Fibroblast of gingiva (primary cell): Measurements from ENCODE around the gene ZNG1A.
A peak's percentile ranks its signal among the peaks of the same experiment; 100 is the strongest.
"Not testable (repeated sequence)": the region's sequence is repeated elsewhere in the genome, so short reads cannot be mapped to it uniquely, and the experiment has no call there.

Source experiments
- DNase-seq: peaks from one replicate; pipeline ENCODE4 v3.0.0-alpha.2; 2011; ENCODE audit warnings: low read depth

Gene ZNG1A

DNA sequence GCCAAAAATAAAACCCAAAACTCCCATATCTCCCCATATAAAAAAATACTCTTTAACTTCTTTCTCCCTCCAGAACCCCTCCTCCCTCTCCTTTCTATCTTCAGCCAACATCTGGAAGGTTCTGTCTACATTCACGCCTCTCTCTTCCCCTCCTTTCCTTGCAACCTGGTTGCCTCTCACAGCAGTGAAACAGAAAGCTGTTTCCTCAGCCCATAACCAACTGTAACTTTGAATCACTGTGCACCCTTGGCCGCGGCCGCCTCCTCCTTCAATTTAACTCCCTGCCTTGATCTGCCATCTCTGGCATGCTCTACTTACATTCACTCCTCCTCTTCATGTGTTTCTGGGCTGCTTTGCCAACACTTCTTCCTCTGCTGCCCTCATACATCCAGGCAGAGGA, 83.9 kb downstream of the ZNG1A start:
- DNase-seq: not testable (repeated sequence)

DNA sequence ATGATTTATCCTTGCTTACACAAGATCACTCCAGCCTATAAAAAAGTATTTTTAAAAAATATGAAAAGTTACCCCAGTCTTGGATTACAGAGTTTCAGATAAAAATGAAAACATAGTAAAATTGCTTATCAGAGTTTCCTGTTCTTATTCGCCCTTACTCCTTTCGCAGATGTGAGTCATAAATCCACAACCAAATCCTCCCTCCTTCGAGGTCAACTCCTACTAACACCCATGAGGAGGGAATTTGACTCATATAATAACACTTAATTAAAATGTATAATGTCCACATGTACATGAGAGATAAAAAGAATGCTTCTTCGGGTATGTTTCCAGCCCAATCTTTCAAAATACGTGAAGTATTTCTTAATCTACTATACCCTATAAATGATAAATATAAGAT, 84.5 kb downstream of the ZNG1A start:
- DNase-seq: not testable (repeated sequence)

DNA sequence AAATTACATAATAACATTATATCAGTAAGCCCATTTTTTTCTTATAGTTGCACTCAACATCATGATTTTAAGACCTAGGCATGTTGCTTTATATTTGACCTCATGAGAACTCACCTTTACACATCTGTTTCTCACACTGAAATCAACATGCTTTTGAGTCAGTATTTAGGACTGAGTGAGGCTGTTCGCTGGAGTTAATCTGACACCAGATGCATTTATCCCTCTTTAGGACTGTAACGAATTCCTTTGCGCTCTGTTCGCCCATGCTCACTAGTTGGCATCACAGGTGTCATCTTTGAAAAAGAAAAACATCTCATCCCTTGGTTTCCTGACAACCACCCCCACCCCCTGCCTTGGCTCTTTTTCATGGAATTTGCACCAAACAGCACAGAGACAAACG, 84.9 kb downstream of the ZNG1A start:
- not testable (repeated sequence) for DNase-seq

DNA sequence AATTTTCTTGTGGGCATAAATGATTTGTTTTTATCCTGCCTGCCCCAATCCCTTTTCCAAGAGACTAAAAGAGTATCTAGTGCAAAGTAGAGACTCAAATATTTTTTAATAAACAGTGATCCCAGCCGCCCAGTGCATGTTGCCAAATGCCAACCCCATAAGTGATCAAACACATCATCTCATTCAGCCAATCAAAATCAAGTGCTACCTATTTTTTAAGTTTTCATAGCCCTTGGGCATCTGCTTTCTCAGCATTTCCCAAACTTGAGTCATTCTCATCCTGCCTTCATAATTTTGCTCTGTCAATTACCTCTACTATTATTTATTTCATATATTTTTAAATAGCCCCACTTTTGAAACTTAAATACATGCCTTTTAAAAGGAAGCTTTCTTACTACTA, 88.0 kb downstream of the ZNG1A start:
- not testable (repeated sequence) for DNase-seq

DNA sequence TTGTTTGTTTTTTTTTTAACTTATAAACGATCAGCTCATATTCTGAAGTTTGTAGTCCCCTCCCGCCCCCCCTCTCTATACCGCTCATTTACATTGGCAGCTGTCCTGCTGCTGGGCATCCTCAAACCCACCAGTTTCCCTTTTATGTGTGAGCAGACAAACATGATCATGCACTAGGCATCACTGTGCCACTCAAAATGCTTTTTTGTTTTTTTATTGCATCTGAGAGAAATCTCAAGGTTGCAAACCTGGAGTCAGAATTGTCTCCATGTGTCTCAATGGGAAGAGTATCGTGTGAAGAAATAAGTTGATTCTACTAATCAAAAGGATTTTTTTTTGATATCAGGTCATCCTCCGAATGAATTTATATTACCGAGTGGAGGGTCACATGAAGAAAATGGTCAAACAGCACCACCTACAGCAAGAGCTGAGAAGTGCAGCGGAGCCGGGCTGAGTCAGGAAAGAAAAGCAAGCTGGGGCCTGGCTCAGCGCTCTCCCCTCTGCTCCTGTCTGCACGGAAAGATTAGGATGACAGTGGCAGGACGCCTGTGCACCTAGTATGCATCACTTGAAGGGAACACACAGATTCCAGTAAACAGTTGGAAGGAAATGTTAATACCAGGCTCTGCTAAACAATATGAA, 90.3 kb downstream of the ZNG1A start:
- not testable (repeated sequence) for DNase-seq

DNA sequence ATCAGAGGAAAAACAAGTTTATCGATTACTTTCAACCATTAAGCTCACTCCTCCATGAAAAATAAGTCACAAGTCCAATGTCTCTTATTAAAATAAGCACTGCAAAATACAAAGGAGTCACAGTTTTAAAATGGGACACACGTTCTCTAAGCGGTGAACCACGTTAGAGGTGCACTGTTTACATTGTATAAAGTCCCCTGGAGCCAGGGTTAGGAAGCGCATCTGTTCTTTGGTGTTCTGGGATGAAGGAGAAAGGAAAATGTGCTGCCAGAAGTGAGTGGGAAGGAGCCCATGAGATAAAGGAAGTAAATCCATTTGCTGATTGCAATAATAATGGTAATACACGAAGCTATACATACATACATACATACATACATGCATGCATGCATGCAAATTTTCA, 91.0 kb downstream of the ZNG1A start:
- DNase-seq: not testable (repeated sequence)

DNA sequence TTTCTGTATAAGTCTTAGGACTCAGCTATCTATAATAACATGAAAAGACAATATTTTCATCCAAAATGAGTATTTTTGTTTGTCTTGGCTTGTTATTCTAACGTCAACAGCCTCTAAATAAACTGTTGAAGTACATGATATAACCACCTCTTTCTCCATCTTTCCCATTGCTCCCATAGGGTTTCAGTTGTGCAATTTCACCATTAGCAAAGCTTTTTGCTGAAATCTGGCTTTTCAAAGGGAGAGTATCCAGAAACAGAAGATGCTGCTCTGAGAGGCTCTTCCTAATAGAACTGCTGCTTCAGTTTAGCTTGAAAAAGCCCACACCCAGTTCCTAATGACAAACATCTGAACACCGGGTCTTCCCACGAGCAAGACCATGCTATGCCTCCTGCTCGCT, 91.8 kb downstream of the ZNG1A start:
- not testable (repeated sequence) for DNase-seq

DNA sequence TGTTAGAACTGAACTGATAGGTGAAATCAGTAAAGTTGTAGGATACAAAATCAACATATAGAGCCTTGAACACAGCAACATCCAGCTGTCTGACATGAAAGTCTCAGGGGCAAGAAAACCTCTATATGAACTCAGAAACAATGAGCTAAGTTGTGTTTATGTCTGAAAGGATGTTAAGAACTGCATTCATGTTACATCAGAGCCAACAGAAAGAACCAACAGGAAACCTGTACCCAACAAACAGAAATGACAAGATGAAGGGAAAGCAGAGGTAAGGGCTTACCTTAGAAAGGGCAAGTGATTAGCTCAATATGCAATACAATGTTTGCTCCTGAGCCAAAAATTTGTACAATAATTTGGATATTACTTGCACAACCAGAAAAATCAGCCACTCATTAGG, 92.2 kb downstream of the ZNG1A start:
- not testable (repeated sequence) for DNase-seq

DNA sequence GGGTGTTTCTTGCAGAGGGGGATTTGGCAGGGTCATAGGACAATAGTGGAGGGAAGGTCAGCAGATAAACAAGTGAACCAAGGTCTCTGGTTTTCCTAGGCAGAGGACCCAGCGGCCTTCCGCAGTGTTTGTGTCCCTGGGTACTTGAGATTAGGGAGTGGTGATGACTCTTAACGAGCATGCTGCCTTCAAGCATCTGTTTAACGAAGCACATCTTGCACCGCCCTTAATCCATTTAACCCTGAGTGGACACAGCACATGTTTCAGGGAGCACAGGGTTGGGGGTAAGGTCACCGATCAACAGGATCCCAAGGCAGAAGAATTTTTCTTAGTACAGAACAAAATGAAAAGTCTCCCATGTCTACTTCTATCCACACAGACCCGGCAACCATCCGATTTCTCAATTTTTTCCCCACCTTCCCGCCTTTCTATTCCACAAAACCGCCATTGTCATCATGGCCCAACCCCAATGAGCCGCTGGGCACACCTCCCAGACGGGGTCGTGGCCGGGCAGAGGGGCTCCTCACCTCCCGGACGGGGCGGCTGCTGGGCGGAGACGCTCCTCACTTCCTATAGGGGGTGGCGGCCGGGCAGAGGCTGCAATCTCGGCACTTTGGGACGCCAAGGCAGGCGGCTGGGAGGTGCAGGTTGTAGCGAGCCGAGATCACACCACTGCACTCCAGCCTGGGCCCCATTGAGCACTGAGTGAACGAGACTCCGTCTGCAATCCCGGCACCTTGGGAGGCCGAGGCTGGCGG, 95.7 kb downstream of the ZNG1A start:
- not testable (repeated sequence) for DNase-seq

DNA sequence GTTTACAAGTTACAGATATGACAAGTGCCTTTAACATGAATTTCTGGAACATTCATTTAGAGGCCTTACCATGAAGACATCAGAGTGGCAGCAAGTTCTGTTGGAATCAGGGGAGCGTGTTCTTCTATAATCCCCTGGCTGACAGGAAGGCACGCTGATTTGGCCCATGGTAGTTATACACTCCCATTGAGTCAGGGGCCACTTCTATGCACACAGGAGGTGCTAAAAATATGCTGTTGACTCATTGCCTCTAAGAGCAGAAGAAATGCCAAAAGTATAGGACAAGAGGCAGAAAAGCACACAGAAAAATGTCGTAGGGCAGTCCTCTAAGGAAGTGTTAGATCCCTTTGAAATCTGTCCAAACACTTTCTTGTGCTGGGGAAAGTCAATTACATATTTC, 100.5 kb downstream of the ZNG1A start:
- not testable (repeated sequence) for DNase-seq

DNA sequence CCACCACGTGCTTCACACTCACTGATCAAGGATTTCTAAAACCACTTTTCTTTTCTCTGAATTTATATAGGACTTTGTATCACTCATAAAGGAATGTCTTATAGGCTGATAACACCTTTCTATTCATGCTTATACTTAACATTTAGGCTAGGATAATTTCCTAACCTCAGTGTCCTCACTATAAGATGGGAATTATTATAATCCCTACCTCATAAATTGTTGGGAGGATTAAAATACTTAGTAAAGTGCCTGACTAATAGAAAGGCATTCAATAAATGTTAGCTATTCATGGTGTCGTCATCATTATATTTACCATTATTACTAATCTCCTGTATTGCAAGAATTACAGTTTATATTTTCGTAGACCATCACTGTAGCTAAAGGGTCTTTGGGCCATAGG, 102.5 kb downstream of the ZNG1A start:
- DNase-seq: not testable (repeated sequence)

DNA sequence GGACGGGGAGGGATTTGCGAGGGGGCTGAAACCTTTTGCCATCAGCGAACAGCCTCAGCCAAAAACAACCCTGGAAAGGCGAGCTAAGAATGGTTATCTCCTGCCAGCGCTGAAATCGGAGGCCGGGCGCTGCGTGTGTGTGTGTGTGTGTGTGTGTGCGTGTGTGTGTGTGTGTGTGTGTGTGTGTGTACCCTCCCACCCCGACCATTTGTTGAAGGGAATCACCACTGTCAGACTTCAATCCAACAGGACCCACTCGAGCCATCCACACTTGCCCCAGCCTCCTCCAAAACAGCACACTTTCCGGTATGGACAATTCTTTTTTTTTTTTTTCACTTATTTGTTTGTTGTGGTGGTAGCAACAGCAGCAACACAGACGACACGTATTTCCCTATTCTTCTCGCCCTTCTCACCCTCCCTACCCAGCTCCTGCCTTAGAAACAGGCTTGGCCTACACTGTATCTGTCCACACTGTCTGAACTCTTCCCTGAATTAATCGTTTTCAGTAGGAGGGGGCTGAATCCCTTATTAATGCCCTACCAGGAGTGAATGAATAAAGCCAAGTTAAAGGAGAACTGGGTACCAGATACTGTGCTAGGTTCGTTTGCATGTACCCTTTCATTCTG, 104.8 kb downstream of the ZNG1A start:
- DNase-seq: not testable (repeated sequence)

DNA sequence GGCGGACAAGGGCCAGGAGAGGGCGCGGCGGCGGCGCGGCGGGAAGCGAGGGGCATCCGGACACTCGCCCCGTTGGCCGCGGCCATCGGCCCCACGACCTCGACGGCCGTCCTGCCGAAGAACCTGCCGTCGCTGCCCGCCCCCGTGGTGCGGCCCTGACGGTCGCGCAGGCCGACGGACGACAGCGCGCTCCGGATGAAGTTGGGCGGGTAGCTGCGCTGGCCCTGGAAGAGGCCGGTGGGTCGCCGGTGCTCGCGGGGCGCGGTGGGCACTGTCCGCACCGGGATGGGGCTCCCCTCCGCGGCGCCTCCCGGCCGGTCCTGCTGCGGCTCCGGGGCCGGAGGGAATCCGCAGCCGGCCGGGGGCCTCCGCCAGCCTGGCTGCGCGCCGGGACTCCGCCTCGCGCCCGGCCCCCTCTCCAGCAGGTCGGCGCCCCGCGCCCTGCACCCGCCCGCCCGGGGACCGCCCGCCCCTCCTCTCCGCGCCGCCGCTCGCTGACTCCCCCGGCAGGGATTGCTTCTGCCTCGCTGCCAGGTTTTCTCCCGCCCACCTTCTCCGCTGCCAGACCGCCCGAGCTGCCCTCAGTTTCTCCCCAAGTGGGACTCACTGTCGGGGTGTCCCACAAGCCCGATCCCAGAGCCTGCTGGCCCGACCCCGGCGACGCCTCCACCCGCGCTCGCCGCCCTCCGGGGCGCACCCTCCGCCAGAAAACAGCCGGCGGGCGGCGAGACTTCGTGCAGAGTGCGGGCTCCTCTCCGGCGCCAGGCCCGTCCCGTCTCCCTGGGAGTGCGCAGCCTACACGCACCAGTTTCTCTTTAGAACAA, 105.6 kb downstream of the ZNG1A start:
- DNase-seq: peak; percentile 34
